Stomach (tissue), 9 donors: ENCODE results near the gene CDH1. TPM values are rescaled to one million over a fixed set of nuclear protein-coding genes. Genes with fewer than 3 reads are reported as not detected.
A peak's percentile ranks its signal among the peaks of the same experiment; 100 is the strongest.

Experiments used
- DNase-seq, 2 donors: peaks; one replicate each; pipeline versions ENCODE4 v3.0.0 to v3.0.0-alpha.2; 2013 to 2019
- H3K27ac ChIP-seq, 5 donors: fragments of 200-600 bp in 4 of 5; sonication (generic) in 4 of 5; one replicate each; pipeline ENCODE4 v1.5.1; 2013 to 2019; ENCODE audit warnings: mild to moderate bottlenecking in 1 of 5, moderate library complexity in 1 of 5
- H3K27me3 ChIP-seq, 3 donors: fragments of 200-600 bp; sonication (generic); one replicate each; pipeline ENCODE4 v1.5.1; 2017 to 2019; ENCODE audit warnings: mixed run types in 1 of 3
- H3K36me3 ChIP-seq, 4 donors: fragments of 200-600 bp; sonication (generic); 1 replicate in 3 of 4; 2 replicates in 1 of 4; pipeline ENCODE4 v1.5.1; 2016 to 2019
- H3K4me1 ChIP-seq, 4 donors: fragments of 200-600 bp; sonication (generic); one replicate each; pipeline ENCODE4 v1.5.1; 2016 to 2019
- H3K4me3 ChIP-seq, 4 donors: fragments of 200-600 bp; sonication (generic) in 3 of 4; one replicate each; pipeline ENCODE4 v1.5.1; 2016 to 2019; ENCODE audit warnings: mild to moderate bottlenecking in 1 of 4
- H3K9me3 ChIP-seq, 4 donors: fragments of 200-600 bp; sonication (generic); one replicate each; pipeline ENCODE4 v1.5.1; 2016 to 2019
- EP300 ChIP-seq: sonication (generic); formaldehyde crosslinking; IDR thresholded peaks from one replicate; pipeline ENCODE4 v1.6.1; 2017; ENCODE audit warnings: antibody characterized with exemption
- POLR2A ChIP-seq, 4 donors: fragments of 450-650 bp; IDR thresholded peaks; one replicate each; pipeline ENCODE4 v1.6.1; 2016; ENCODE audit warnings: antibody characterized with exemption in 4 of 4, control low read depth in 2 of 4, mild to moderate bottlenecking in 1 of 4, moderate library complexity in 1 of 4
- POLR2AphosphoS5 ChIP-seq, 3 donors: sonication (generic); formaldehyde crosslinking; IDR thresholded peaks; one replicate each; pipeline ENCODE4 v1.6.1; 2016; ENCODE audit warnings: antibody characterized with exemption in 3 of 3
- WGBS, 5 donors: extraction: QIAGEN DNeasy Blood & Tissue Kit in 3 of 5; methylation state at CpG; one replicate each; pipeline versions ENCODE4 v1.1.5 to v1.1.7; 2013 to 2018; 5-methylcytosine and 5-hydroxymethylcytosine counted together
- intact Hi-C: fragments of 100-400 bp; cut with DNase I; formaldehyde crosslinking; loops from one replicate; pipeline ENCODE4 v1.15.1; 2023; ENCODE audit warnings: low total_unique reads
- polyA plus RNA-seq, 3 donors: library from polyadenylated mRNA; stranded (reverse); fragments of 200-250 nt; gene quantifications; one replicate each; pipeline ENCODE4 v1.2.3, GENCODE V29; 2013
- small RNA-seq, 4 donors: library from RNA; depleted of rRNA; stranded (forward); fragments of <200 nt; gene quantifications; one replicate each; pipeline ENCODE3, GENCODE V24; 2016
- total RNA-seq, 5 donors: library from RNA; depleted of rRNA; stranded (reverse); fragments of >200 nt; gene quantifications; one replicate each; pipeline versions ENCODE4 v1.1.0 to v1.2.3, GENCODE V29; 2014 to 2016
- TF ChIP-seq, protein P1 (sequence below), 7 experiments: fragments of 450-650 bp in 4 of 7; fragments of 200-600 bp in 3 of 7; sonication (generic) in 3 of 7; IDR thresholded peaks; one replicate each; pipeline ENCODE4 v1.5.1; 2016 to 2019; ENCODE audit warnings: antibody characterized with exemption in 7 of 7, control low read depth in 2 of 7, mild to moderate bottlenecking in 1 of 7
- donor health status: healthy with polysubstance abuse.
- donor health status: Bipolar disorder and iron deficiency.
- donor health status: healthy.

Gene CDH1
- total and polyA plus RNA-seq, 8 donors, result 15.0 to 567 (median 132) TPM

DNA sequence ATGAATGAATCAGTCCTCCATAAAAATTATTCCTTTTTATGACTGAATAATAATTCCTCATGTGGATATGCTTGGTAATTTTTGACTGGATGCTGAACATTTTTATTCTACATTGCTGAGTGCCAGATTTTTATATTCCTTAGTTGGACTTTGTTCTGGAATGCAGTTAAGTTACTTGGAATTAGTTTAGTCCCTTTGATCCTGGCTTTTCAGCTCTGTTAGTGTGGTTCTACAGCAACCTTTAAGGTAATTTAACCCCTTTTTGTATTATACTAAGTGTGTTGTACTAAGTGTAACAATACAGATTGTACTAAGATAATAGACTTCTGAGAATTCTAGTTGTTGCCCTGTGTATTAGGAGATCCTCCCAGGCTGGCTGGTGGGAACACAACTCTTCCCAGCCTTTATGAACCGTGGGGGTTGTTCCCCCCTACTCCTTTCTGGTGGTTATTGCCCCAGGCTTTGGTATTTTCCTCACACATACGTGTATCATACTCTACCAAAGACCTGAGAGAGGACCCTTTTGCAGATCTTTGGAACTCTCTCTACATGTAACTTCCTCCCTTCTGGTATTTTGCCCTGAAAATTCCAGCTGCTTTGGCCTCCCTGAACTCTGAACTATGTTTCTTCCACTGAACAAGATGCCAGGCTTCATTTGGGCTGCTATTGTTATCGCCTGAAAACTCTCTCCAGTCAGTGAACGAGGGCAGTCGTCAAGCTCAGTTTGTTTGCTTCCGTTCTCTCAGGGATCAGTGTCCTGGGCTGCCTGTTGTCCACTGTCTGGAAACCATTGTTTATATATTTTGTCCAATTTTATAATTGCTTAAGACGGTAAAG lies 136.8 kb downstream of the CDH1 start:
- TF ChIP-seq POLR2AphosphoS5 (IDR thresholded peaks at IDR 0.05), result no peak
- TF ChIP-seq POLR2A (IDR thresholded peaks at IDR 0.05), result no peak
- TF ChIP-seq, protein P1, sequence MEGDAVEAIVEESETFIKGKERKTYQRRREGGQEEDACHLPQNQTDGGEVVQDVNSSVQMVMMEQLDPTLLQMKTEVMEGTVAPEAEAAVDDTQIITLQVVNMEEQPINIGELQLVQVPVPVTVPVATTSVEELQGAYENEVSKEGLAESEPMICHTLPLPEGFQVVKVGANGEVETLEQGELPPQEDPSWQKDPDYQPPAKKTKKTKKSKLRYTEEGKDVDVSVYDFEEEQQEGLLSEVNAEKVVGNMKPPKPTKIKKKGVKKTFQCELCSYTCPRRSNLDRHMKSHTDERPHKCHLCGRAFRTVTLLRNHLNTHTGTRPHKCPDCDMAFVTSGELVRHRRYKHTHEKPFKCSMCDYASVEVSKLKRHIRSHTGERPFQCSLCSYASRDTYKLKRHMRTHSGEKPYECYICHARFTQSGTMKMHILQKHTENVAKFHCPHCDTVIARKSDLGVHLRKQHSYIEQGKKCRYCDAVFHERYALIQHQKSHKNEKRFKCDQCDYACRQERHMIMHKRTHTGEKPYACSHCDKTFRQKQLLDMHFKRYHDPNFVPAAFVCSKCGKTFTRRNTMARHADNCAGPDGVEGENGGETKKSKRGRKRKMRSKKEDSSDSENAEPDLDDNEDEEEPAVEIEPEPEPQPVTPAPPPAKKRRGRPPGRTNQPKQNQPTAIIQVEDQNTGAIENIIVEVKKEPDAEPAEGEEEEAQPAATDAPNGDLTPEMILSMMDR (IDR thresholded peaks at IDR 0.05), result no peak
- TF ChIP-seq EP300, result no peak
- peaks cover 11 to 98% (median 79%) of the 10 kb centered on the region in 4 donors for H3K36me3 ChIP-seq
- DNase-seq, result no peak
- no peak overlapping the region for H3K27ac ChIP-seq
- no peaks in the 10 kb centered on the region for H3K9me3 ChIP-seq
- no peaks in the 10 kb centered on the region for H3K27me3 ChIP-seq
- WGBS, 5 donors, result 71 to 79% (median 78%) methylated on average over 7 of the region's 7 CpGs
- no peak overlapping the region for H3K4me3 ChIP-seq
- intact Hi-C loops, result no loop called here
- no peaks in the 10 kb centered on the region for H3K4me1 ChIP-seq

DNA sequence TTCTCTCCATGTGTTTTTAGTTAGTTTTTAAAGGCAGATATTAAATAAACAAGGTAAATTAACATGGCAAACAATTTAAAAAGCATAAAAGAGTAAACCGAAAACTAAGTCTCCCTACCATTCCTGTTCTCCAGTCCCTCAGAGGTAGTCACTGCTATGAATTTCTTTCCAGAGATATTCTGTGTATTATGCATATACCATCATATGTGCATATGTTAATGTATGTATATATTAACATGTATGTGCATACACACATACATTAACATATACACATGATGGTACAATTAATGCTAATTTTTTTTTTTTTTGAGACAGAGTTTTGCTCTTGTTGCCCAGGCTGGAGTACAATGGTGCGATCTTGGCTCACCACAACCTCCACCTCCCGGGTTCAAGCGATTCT lies 138.8 kb downstream of the CDH1 start:
- TF ChIP-seq EP300 (no peak), POLR2A (IDR thresholded peaks at IDR 0.05) (no peak), POLR2AphosphoS5 (IDR thresholded peaks at IDR 0.05) (no peak)
- TF ChIP-seq, protein P1 (IDR thresholded peaks at IDR 0.05), result no peak
- H3K27me3 ChIP-seq, result no peaks in the 10 kb centered on the region
- peaks cover 17 to 99% (median 82%) of the 10 kb centered on the region in 4 donors for H3K36me3 ChIP-seq
- H3K4me1 ChIP-seq, result no peaks in the 10 kb centered on the region
- intact Hi-C loops, result no loop called here
- H3K9me3 ChIP-seq, result no peaks in the 10 kb centered on the region
- 91 to 100% (median 95%) methylated on average over 2 to 4 of the region's 4 CpGs for WGBS, 5 donors
- H3K4me3 ChIP-seq, result no peak overlapping the region
- H3K27ac ChIP-seq, result no peak overlapping the region
- no peak for DNase-seq

DNA sequence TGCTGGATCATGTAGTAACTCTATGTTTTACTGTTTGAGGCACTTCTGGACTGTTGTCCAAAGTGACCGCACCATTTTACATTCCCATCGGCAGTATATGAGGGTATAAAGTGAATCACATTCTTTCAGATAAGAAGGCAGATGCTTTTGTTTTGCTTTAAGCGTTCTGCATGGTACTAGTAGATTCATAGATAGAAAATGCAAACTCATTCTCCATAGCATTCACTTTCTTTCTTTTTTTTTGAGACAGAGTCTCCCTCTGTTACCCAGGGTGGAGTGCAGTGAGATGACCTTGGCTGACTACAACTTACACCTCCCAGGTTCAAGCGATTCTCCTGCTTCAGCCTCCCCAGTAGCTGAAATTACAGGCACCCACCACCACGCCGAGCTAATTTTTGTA lies 146.6 kb downstream of the CDH1 start:
- no peak for DNase-seq
- intact Hi-C loops, result no loop called here
- Histone ChIP-seq H3K27ac (no peak overlapping the region), H3K9me3 (no peaks in the 10 kb centered on the region), H3K4me3 (no peak overlapping the region), H3K4me1 (peaks cover 0 to 9% (median 3%) of the 10 kb centered on the region in 4 donors), H3K27me3 (no peaks in the 10 kb centered on the region), H3K36me3 (peaks cover 8 to 51% (median 42%) of the 10 kb centered on the region in 4 donors)
- TF ChIP-seq EP300, result no peak
- TF ChIP-seq POLR2A (IDR thresholded peaks at IDR 0.05), result no peak
- TF ChIP-seq, protein P1 (IDR thresholded peaks at IDR 0.05), result no peak
- TF ChIP-seq POLR2AphosphoS5 (IDR thresholded peaks at IDR 0.05), result no peak
- 91 to 97% (median 93%) methylated on average over 6 of the region's 6 CpGs for WGBS, 5 donors

DNA sequence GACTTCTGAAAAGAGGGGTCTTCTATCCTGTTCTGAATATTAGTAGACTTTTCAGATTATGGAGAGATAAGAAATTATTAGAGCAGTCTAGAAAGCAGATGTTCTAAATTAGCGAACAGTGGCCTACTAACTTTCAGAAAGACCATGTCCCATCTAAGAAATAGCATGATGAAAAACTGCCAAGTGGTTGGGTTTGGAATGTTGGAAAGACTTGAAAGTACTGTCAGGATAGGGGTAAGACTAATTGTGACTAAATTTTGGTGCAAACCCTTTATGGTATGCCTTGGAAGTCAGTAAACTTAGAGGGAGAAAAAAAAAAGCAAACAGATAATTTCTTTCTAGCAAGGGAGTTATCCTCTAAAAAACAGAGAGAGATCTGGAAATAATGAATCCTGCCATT lies 147.3 kb downstream of the CDH1 start:
- no peak overlapping the region for H3K4me3 ChIP-seq
- peak overlapping the region in 1 of 5 donors; percentile 27 for H3K27ac ChIP-seq
- H3K36me3 ChIP-seq, result peaks cover 8 to 43% (median 35%) of the 10 kb centered on the region in 4 donors
- no peaks in the 10 kb centered on the region for H3K9me3 ChIP-seq
- TF ChIP-seq POLR2A (IDR thresholded peaks at IDR 0.05), result no peak
- TF ChIP-seq, protein P1 (IDR thresholded peaks at IDR 0.05), result no peak
- TF ChIP-seq EP300, result no peak
- TF ChIP-seq POLR2AphosphoS5 (IDR thresholded peaks at IDR 0.05), result no peak
- WGBS, 5 donors, result 74 to 93% (median 84%) methylated on average over 1 of the region's 1 CpG
- intact Hi-C loops, result no loop called here
- peaks cover 0 to 9% (median 3%) of the 10 kb centered on the region in 4 donors for H3K4me1 ChIP-seq
- DNase-seq, result no peak
- H3K27me3 ChIP-seq, result no peaks in the 10 kb centered on the region

Small RNA genes within 50 kb of the gene (small RNA-seq; reads per million reads assigned to genes)
- gene RNA5SP429, result 0 reads per million in 4 donors

Other genes with a start within 250 kb of the CDH1 start
- gene ZFP90, start 198.0 kb upstream of the CDH1 start, total RNA-seq, result 10 to 100 TPM; 12.9 to 28.1 (median 17.5) TPM
- gene ZFP90, start 198.0 kb upstream of the CDH1 start, polyA plus RNA-seq, result 1 to 10 TPM; 6.2 to 9.0 (median 6.8) TPM
- 10 to 100 TPM in 1 of 5 donors, 1 to 10 TPM in 2, not detected in 2; 1.6 to 28.6 (median 4.0) TPM for gene CDH3, start 92.0 kb upstream of the CDH1 start, total RNA-seq
- gene CDH3, start 92.0 kb upstream of the CDH1 start, polyA plus RNA-seq, result 10 to 100 TPM in 1 of 3 donors, 1 to 10 TPM in 2; 1.7 to 13.6 (median 6.0) TPM
- gene TANGO6, start 106.2 kb downstream of the CDH1 start, total RNA-seq, result 10 to 100 TPM in 4 of 5 donors, 1 to 10 TPM in 1; 9.7 to 32.7 (median 17.3) TPM
- 1 to 10 TPM; 2.2 to 9.9 (median 3.9) TPM for gene TANGO6, start 106.2 kb downstream of the CDH1 start, polyA plus RNA-seq